NCI-H82 treated with DMSO at 0.1 percent for 48 hours (cell line): ENCODE results near the gene HAUS7.
A peak's percentile ranks its signal among the peaks of the same experiment; 100 is the strongest.

Experiments
- DNase-seq: peaks from one replicate; lab custom pipeline; 2025; ENCODE audit not compliant: unreplicated experiment; lab: John Stamatoyannopoulos, UW

HAUS7 gene

GRCh38 chrX:153470411-153471363, at the start of gene HAUS7:
Gene HAUS7, minus strand, starts transcription at chrX:153470576. Its CDS starts 19 bp downstream, at chrX:153470557.
- peak; percentile 88 for DNase-seq

GRCh38 chrX:153519569-153520286, 49.4 kb upstream of the HAUS7 start:
- no peak for DNase-seq

- DNase-seq: no peak
These were observed 47.8 kb upstream of the HAUS7 start for GRCh38 chrX:153517946-153518834.

DNA sequence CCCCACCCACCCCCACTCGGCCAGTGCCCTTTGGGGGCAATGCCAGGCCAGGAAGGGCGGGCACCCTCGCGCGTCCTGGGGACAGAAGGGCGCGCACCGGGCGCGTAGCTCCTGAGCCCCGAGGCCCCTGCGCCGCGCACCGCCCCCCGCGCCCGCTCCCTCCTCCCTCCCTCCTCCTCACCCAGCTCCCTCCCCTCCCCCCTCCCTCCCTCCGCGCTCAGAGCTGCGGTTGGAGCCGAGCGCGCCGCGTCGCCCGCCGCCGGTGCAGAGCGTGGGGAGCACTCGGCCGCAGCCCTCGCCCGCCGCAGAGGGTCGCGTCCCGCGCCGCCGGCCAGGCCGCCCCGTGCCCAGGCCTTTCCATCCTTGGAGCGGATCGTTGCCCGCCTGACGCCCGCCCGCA, 47.0 kb upstream of the HAUS7 start, which contains the start of gene ATP2B3:
TSS of gene ATP2B3 (plus strand) at position 220 of the 400 bp plus-strand sequence. CDS start 18,606 bp downstream, outside the sequence.
- no peak for DNase-seq

GRCh38 chrX:153516073-153516472, 45.7 kb upstream of the HAUS7 start:
- DNase-seq: no peak

DNA sequence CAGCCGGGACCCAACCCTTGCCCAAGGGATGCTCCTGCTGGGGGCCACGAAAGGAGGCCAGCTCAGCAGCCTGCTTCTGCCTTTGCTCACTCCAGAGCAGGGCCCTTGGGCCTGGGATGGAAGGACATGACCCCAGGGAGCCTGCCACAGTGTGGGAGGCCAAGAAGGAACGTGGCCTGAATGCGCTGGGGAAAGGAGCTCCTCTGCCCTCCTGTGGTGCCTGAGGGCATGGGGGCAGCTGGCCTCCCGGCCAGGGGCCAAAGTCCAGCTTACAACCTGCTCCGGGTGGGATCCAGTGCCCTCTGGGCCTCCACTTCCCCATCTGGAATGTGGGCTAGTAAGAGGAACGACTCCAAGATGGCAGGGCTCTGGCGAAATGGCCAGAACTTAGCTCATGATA, 45.1 kb upstream of the HAUS7 start:
- no peak for DNase-seq

GRCh38 chrX:153514259-153514658, 43.9 kb upstream of the HAUS7 start:
- no peak for DNase-seq

DNA sequence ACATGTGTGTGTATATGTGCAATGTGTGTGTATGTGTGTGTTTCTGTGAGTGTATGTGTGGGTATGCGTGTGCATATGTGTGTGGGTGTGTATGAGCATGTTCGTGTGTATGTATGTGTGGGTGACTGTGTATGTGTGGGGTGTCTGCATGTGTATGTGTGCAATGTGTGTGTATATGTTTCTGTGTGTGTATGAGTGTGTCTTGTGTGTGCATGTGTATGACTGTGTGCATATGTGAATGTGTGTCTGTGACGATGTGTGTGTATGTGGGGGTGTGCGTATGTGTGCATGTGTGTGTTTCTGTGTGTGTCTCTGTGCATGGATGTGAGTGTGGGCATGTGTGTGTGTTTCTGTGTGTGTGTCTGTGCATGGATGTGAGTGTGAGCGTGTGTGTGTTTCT, 42.9 kb upstream of the HAUS7 start:
- DNase-seq: no peak

DNA sequence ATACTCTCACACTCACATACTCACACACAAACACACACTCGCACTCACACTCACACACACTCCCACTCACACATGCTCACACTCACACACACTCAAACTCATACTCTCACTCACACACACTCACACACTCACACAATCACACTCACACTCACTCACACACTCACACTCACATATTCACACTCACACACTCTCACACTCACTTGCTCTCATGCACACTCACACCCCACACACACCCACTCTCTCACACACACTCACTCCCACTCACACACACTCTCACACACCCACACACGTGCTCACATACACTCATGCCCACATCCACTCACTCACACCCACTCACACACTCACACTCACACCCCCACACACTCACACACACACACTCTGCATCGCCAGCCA, 42.1 kb upstream of the HAUS7 start:
- no peak for DNase-seq

- DNase-seq: no peak
These were observed 41.6 kb upstream of the HAUS7 start for GRCh38 chrX:153511784-153512500.

GRCh38 chrX:153510383-153510782, 40.0 kb upstream of the HAUS7 start:
- DNase-seq: no peak

- DNase-seq: no peak
These were observed 39.2 kb upstream of the HAUS7 start for GRCh38 chrX:153509592-153509991.

DNA sequence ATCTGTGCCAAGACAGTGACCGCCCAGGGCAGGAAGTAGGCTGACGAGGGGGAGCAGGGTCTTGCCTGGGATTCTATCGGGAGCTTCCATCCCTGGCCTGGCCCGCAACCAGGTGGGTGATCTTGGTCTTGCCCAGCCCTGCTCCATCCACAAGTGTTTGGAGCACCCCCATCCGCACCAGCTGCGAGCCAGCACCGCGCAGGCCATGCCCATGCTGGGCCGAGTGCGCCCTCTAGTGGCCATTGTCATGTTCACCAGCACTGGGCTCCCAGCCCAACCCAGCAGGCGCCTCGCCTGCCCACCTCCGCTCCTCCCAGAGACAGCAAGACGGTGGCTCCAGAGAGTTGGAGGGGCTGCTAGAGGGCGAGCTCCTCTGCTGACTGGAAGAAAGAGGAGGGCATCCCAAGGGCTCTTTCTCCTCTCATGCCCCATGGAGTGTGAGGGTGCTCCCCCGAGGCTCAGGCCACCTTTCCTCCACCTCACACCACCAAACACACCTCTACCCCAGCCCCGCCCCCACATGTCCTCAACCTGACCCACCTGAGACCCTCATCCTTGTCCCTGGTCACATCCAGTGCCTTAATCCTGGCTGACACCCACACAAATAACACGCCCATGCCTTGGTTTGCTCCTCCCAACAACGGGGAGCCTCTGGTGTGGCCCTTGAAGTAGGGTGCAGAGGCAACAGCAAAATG, 37.3 kb upstream of the HAUS7 start:
- no peak for DNase-seq

DNA sequence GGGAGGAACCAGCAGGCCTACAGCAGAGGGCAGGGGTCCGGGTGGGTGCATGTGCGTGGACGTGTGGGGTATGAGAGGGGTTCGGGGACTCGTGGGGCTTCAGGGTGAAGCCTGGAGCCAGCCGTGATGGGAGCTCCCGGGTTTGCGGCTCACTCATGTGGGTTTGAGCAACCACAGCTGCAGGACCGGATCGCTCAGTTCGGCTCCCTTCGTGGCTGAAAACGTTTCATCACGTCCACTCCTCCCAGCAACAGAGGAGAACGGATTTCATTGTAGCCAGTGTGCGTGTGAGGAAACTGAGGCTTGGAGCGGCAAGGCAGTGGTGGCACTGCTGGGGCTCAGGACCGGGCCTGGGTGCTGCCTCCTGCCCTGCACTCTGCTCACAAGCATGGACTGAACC, 35.0 kb upstream of the HAUS7 start:
- no peak for DNase-seq

DNA sequence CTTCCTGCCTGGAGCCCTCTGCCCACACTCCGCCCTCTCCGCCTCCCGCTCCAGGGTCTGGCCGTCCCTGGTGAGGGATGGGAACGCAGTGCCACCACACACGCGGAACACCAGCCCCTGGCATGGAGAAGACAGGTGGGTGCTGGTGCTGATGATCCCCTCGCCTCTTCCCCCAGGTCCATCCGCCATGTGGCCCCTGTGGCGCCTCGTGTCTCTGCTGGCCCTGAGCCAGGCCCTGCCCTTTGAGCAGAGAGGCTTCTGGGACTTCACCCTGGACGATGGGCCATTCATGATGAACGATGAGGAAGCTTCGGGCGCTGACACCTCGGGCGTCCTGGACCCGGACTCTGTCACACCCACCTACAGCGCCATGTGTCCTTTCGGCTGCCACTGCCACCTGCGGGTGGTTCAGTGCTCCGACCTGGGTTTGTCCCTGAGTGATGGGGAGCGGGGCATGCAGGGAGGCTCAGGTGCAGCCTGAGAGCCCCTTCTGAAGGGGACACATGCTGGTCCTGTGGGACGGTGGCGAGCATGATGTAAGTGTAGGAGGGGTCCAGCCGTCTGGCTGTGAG, 34.2 kb upstream of the HAUS7 start:
- DNase-seq: no peak

DNA sequence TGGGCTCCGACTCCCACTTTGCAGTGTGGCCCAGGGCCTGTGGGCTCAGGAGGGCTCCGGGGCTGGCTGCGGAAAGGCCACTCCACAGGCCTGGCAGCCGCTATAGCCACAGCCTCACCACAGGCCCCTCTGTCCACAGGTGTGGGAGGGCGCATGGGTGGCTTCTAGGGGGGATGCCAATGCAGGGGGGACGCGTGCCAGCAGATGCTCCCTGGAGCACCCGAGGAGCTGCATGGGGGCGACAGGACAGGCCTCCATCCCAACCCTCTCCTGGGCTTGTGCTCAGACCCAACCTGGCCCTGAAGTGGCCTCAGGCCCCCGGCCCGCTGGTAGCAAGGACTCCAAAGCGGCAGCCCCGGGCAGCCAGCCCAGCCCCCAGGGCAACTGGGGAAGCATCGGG, 32.4 kb upstream of the HAUS7 start:
- no peak for DNase-seq

DNA sequence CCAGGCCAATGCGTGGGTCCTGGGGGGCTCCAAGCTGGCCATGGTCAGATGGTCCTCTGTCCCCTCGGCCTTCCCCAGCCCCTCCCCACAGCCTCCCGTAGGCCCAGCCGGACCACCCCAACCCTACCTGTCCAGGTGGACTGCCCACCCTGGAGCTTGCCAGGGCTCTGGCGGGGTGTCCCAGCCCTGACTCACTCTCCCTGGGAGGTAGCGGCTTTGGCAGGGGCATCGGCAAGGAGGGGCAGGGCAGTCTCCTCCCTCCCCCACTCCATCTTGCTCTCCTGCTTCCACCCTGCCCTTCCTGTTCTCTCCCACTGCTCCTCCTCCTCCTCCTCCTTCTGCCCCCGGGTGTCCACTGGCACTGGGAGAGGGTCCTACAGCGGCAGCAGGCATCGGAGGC, 31.8 kb upstream of the HAUS7 start:
- DNase-seq: no peak

DNA sequence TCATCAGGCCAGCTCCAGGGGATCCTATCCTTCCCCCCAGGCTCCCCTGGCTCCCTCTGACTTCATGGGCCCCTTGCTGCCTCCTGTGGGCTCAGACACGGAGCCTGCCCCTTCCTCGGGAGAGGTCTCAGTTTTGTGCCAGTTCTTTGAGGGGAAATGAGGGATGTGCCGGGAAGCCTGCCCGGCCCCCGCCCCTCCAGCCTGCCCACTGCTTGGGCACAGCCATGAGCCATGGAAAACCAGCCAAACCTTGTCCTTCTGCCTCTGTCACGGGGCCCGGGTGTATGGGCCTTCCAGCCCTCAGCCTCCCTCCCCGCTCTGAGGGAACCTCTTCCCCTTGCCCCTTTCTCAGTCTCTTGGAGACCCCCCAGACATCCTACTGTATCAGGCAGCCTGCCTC, 31.2 kb upstream of the HAUS7 start:
- DNase-seq: no peak

DNA sequence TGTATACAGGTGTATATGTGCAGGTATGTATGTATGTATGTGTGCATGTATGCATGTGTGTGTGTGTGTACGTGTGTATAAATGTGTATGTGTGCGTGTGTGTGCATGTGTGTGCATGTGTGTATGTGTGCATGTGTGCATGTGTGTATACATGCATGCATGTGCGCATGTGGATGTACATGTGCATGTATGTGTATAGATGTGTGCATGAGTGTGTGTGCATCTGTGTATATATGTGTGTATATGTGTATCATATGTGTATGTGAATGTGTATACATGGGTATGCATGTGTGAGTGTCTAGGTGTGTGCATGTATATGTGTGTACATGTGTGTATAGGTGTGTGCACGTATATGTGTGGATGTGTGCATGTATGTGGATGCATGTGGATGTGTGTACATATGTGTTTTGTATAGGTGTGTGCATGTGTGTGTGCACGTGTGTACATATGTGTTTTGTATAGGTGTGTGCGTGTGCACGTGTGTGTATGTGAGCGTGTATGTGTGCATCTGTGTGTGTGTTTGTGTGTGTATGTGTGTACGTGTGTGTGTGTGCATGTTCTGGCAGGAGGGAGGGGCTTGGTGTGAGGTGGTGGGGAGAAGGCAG, 30.4 kb upstream of the HAUS7 start:
- DNase-seq: no peak
